Panc1 (cell line): ENCODE measurements around the gene PEDS1. TPM values are rescaled to one million over a fixed set of nuclear protein-coding genes. Genes with fewer than 3 reads are reported as not detected.
"Not testable (repeated sequence)": the region's sequence is repeated elsewhere in the genome, so short reads cannot be mapped to it uniquely, and the experiment has no call there.

Experiments
- ATAC-seq: fragments of 200-7000 bp; cut with Tn5 transposase; 2 replicates; pipeline ENCODE4 v1.9.1; 2020; ENCODE audit warnings: mild to moderate bottlenecking, moderate library complexity
- BruUV-seq: library from RNA; stranded (reverse); fragments of 400-500 nt; replicated peaks from 2 replicates; lab custom pipeline; 2021; lab: Mats Ljungman, UMichigan
- CTCF ChIA-PET: fragments of 300-600 bp; sonication (Branson Sonifier 250); formaldehyde crosslinking; loops from one replicate; lab custom pipeline; 2022; ENCODE audit warnings: antibody characterized with exemption; lab: Charles Lee
- POLR2A ChIA-PET: fragments of 300-600 bp; sonication (Branson Sonifier 250); formaldehyde crosslinking; loops from one replicate; lab custom pipeline; 2022; ENCODE audit warnings: antibody characterized with exemption; lab: Charles Lee
- DNase-seq: peaks from one replicate; pipeline ENCODE4 v3.0.0-alpha.2; 2010; ENCODE audit warnings: low read depth, low spot score
- H3K27ac ChIP-seq: 2 replicates; pipeline ENCODE4 v1.5.1; 2011; ENCODE audit warnings: mild to moderate bottlenecking, low read length, inconsistent platforms
- H3K27me3 ChIP-seq: fragments of 200-500 bp; sonication (Bioruptor generic); 2 replicates; pipeline ENCODE4 v1.6.0; 2014; ENCODE audit warnings: low read length, inconsistent platforms; ENCODE audit not compliant: control insufficient read depth, insufficient read depth
- H3K36me3 ChIP-seq: fragments of 200-500 bp; sonication (Bioruptor generic); 2 replicates; pipeline ENCODE4 v1.5.1; 2014; ENCODE audit warnings: inconsistent platforms, mild to moderate bottlenecking, low read length, moderate library complexity; ENCODE audit not compliant: control insufficient read depth, insufficient read depth
- H3K4me1 ChIP-seq: 2 replicates; pipeline ENCODE4 v1.5.1; 2011; ENCODE audit warnings: inconsistent platforms, mild to moderate bottlenecking, low read length, moderate library complexity; ENCODE audit not compliant: control insufficient read depth, insufficient read depth
- H3K4me3 ChIP-seq, 2 experiments: 2 replicates each; pipeline ENCODE4 v1.5.1; 2011 to 2012; ENCODE audit warnings: low read depth in 2 of 2, low read length in 2 of 2, mild to moderate bottlenecking in 2 of 2, inconsistent platforms in 1 of 2, moderate library complexity in 1 of 2
- H3K9me3 ChIP-seq: fragments of 200-500 bp; sonication (Bioruptor generic); 2 replicates; pipeline ENCODE4 v1.5.1; 2014; ENCODE audit warnings: low read depth, mild to moderate bottlenecking, inconsistent platforms, low read length, moderate library complexity; ENCODE audit not compliant: control insufficient read depth, insufficient read depth
- POLR2AphosphoS5 ChIP-seq: IDR thresholded peaks from 2 replicates; pipeline ENCODE4 v1.6.1; 2012; ENCODE audit warnings: mild to moderate bottlenecking, low read depth, low read length, moderate library complexity
- SIN3A ChIP-seq: IDR thresholded peaks from 2 replicates; pipeline ENCODE4 v1.6.1; 2012; ENCODE audit warnings: low read depth, mild to moderate bottlenecking, low read length, moderate library complexity, borderline replicate concordance; ENCODE audit not compliant: insufficient read depth
- TCF7L2 ChIP-seq: IDR thresholded peaks from 2 replicates; pipeline ENCODE4 v1.6.1; 2011; ENCODE audit warnings: mild to moderate bottlenecking, low read depth, low read length, inconsistent platforms
- in situ Hi-C: cut with HindIII; loops from 2 replicates; pipeline ENCODE4 v1.10.0; 2016; ENCODE audit warnings: low sequenced_read_pairs, low pct_unique_long_range_greater_than_20kb
- intact Hi-C: fragments of 100-400 bp; cut with micrococcal nuclease; formaldehyde crosslinking; loops from one replicate; pipeline ENCODE4 v1.10.0; 2022; ENCODE audit not compliant: unreplicated experiment
- total RNA-seq: library from RNA; stranded (reverse); gene quantifications from one replicate; pipeline ENCODE4 v1.2.1, GENCODE V29; 2021; ENCODE audit not compliant: unreplicated experiment
- TF ChIP-seq, protein P1 (sequence below), 2 experiments: IDR thresholded peaks; 2 replicates each; pipeline ENCODE4 v1.6.1; 2011 to 2012; ENCODE audit warnings: low read depth in 2 of 2, control low read depth in 1 of 2, low read length in 1 of 2, mild to moderate bottlenecking in 1 of 2, moderate library complexity in 1 of 2; ENCODE audit not compliant: insufficient read depth in 1 of 2
- TF ChIP-seq, protein P2 (sequence below): fragments of 450-650 bp; IDR thresholded peaks from 2 replicates; pipeline ENCODE4 v1.5.1; 2017; ENCODE audit warnings: mild to moderate bottlenecking

The PEDS1 gene
- total RNA-seq, 1 experiment from 2014 or later = 88.9 TPM

- DNase-seq = no peak
- intact Hi-C loops = no loop called here
- ChIA-PET CTCF (no interaction called here), POLR2A (no interaction called here)
- no peak for ATAC-seq
- no TSS peak for BruUV-seq
- in situ Hi-C loops = no loop called here
- no peaks in the 10 kb centered on the region for H3K9me3 ChIP-seq
- no peaks in the 10 kb centered on the region; the same call in 1 of the 2 replicates for H3K36me3 ChIP-seq
- H3K27me3 ChIP-seq = no peaks in the 10 kb centered on the region
- no peak overlapping the region for H3K4me3 ChIP-seq
- peaks cover 69% of the 10 kb centered on the region for H3K4me1 ChIP-seq
- peak overlapping the region; percentile 53 for H3K27ac ChIP-seq
- TF ChIP-seq POLR2AphosphoS5 (no peak), TCF7L2 (no peak), SIN3A (no peak)
- TF ChIP-seq, protein P1, sequence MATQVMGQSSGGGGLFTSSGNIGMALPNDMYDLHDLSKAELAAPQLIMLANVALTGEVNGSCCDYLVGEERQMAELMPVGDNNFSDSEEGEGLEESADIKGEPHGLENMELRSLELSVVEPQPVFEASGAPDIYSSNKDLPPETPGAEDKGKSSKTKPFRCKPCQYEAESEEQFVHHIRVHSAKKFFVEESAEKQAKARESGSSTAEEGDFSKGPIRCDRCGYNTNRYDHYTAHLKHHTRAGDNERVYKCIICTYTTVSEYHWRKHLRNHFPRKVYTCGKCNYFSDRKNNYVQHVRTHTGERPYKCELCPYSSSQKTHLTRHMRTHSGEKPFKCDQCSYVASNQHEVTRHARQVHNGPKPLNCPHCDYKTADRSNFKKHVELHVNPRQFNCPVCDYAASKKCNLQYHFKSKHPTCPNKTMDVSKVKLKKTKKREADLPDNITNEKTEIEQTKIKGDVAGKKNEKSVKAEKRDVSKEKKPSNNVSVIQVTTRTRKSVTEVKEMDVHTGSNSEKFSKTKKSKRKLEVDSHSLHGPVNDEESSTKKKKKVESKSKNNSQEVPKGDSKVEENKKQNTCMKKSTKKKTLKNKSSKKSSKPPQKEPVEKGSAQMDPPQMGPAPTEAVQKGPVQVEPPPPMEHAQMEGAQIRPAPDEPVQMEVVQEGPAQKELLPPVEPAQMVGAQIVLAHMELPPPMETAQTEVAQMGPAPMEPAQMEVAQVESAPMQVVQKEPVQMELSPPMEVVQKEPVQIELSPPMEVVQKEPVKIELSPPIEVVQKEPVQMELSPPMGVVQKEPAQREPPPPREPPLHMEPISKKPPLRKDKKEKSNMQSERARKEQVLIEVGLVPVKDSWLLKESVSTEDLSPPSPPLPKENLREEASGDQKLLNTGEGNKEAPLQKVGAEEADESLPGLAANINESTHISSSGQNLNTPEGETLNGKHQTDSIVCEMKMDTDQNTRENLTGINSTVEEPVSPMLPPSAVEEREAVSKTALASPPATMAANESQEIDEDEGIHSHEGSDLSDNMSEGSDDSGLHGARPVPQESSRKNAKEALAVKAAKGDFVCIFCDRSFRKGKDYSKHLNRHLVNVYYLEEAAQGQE (IDR thresholded peaks at IDR 0.05; ENCODE audit: insufficient read depth in 1 of 2, low read depth in 2 of 2, low read length in 1 of 2) = no peak
- TF ChIP-seq, protein P2, sequence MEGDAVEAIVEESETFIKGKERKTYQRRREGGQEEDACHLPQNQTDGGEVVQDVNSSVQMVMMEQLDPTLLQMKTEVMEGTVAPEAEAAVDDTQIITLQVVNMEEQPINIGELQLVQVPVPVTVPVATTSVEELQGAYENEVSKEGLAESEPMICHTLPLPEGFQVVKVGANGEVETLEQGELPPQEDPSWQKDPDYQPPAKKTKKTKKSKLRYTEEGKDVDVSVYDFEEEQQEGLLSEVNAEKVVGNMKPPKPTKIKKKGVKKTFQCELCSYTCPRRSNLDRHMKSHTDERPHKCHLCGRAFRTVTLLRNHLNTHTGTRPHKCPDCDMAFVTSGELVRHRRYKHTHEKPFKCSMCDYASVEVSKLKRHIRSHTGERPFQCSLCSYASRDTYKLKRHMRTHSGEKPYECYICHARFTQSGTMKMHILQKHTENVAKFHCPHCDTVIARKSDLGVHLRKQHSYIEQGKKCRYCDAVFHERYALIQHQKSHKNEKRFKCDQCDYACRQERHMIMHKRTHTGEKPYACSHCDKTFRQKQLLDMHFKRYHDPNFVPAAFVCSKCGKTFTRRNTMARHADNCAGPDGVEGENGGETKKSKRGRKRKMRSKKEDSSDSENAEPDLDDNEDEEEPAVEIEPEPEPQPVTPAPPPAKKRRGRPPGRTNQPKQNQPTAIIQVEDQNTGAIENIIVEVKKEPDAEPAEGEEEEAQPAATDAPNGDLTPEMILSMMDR = no peak
These were observed 45.7 kb downstream of the PEDS1 start for GRCh38 chr20:50107796-50108331.

GRCh38 chr20:50107086-50107660 is 46.4 kb downstream of the PEDS1 start:
- in situ Hi-C loops (no loop called here), intact Hi-C loops (no loop called here)
- ChIA-PET CTCF (no interaction called here), POLR2A (no interaction called here)
- no peak overlapping the region for H3K4me3 ChIP-seq
- no peaks in the 10 kb centered on the region for H3K27me3 ChIP-seq
- H3K9me3 ChIP-seq = no peaks in the 10 kb centered on the region
- H3K4me1 ChIP-seq = peaks cover 76% of the 10 kb centered on the region
- H3K27ac ChIP-seq = peak overlapping the region; percentile 53
- H3K36me3 ChIP-seq = no peaks in the 10 kb centered on the region; the same call in 1 of the 2 replicates
- BruUV-seq = no TSS peak
- DNase-seq (no peak), ATAC-seq (no peak)
- no peak for TF ChIP-seq TCF7L2
- TF ChIP-seq, protein P2 = no peak
- TF ChIP-seq POLR2AphosphoS5 = no peak
- no peak for TF ChIP-seq SIN3A
- TF ChIP-seq, protein P1 (IDR thresholded peaks at IDR 0.05; ENCODE audit: insufficient read depth in 1 of 2, low read depth in 2 of 2, low read length in 1 of 2) = no peak

DNA sequence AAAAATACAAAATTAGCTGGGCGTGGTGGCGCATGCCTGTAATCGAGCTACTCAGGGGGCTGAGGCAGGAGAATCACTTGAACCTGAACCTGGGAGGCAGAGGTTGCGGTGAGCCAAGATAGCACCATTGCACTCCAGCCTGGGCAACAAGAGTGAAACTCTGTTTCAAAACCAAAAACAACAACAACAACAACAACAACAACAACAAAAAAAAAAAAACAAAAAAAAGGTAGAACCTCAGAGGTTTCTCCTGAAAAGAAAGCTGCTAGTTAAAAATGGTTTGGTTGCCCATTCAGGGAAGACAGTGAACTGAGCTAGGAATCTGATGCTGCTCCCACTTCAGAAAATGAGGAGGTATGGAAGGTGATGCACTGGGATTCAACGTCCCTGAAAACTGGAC is 46.9 kb downstream of the PEDS1 start:
- H3K4me3 ChIP-seq, ATAC-seq, intact Hi-C loops, in situ Hi-C loops, H3K9me3 ChIP-seq, H3K36me3 ChIP-seq, DNase-seq, BruUV-seq, H3K27me3 ChIP-seq: not testable (repeated sequence)
- Histone ChIP-seq H3K27ac (peak overlapping the region; percentile 53), H3K4me1 (peaks cover 81% of the 10 kb centered on the region)
- POLR2A ChIA-PET = interaction anchor here (1.2 kb wide), 1 partner anchor 10 kb away, joined by 3 read pairs; no protein-coding TSS in a partner anchor
- CTCF ChIA-PET = interaction anchor here (0.7 kb wide), 1 partner anchor 21 kb away, joined by 4 read pairs; no protein-coding TSS in a partner anchor
